Cardiac muscle cell (in vitro differentiated cells and primary cell): ENCODE data around the gene MYO3B. TPM values are rescaled to one million over a fixed set of nuclear protein-coding genes. Genes with fewer than 3 reads are reported as not detected.

Experiments used
- DNase-seq, 2 donors: peaks; one replicate each; pipeline versions ENCODE4 v3.0.0 to v3.0.0-alpha.2; 2010 to 2017; ENCODE audit warnings: low read depth in 1 of 2, low spot score in 1 of 2
- H3K27ac ChIP-seq: fragments of 200-600 bp; sonication (generic); 2 replicates; pipeline ENCODE4 v1.5.1; 2016
- H3K27me3 ChIP-seq: fragments of 200-600 bp; sonication (generic); 2 replicates; pipeline ENCODE4 v1.6.0; 2016; ENCODE audit warnings: control low read depth
- H3K36me3 ChIP-seq: fragments of 200-600 bp; sonication (generic); 2 replicates; pipeline ENCODE4 v1.5.1; 2016; ENCODE audit warnings: control low read depth
- H3K4me1 ChIP-seq: fragments of 200-600 bp; sonication (generic); 2 replicates; pipeline ENCODE4 v1.8.1; 2017; ENCODE audit warnings: low read depth, mild to moderate bottlenecking, mixed run types
- H3K4me3 ChIP-seq: fragments of 200-600 bp; sonication (generic); 2 replicates; pipeline ENCODE4 v1.5.1; 2016; ENCODE audit warnings: mild to moderate bottlenecking
- H3K9me3 ChIP-seq: fragments of 200-600 bp; sonication (generic); 2 replicates; pipeline ENCODE4 v1.5.1; 2017; ENCODE audit warnings: low read depth, mild to moderate bottlenecking, control low read depth
- CTCF ChIP-seq: IDR thresholded peaks from 2 replicates; pipeline ENCODE4 v1.5.1; 2012; ENCODE audit warnings: low read depth, mild to moderate bottlenecking, low read length
- polyA plus RNA-seq: library from polyadenylated mRNA; unstranded; fragments of >200 nt; fragmentation: Nextera tagmentation; extraction: Ambion mirVana; gene quantifications from 2 replicates; pipeline ENCODE4 v1.2.1, GENCODE V29; 2016
- total RNA-seq: library from RNA; depleted of rRNA; stranded (reverse); fragments of >200 nt; gene quantifications from 2 replicates; pipeline ENCODE4 v1.2.3, GENCODE V29; 2016

Gene MYO3B
- total and polyA plus RNA-seq, 2 experiments from 2014 or later, result not detected

GRCh38 chr2:170512266-170512665 is 334.3 kb downstream of the MYO3B start:
- H3K27me3 ChIP-seq, result no peaks in the 10 kb centered on the region
- no peak for TF ChIP-seq CTCF
- no peak overlapping the region for H3K27ac ChIP-seq
- H3K36me3 ChIP-seq, result no peaks in the 10 kb centered on the region
- no peak overlapping the region for H3K4me3 ChIP-seq
- DNase-seq, result no peak
- no peaks in the 10 kb centered on the region for H3K9me3 ChIP-seq
- peaks cover 2% of the 10 kb centered on the region for H3K4me1 ChIP-seq

- no peaks in the 10 kb centered on the region for H3K36me3 ChIP-seq
- no peak for TF ChIP-seq CTCF
- H3K27ac ChIP-seq, result no peak overlapping the region
- H3K4me1 ChIP-seq, result peaks cover 8% of the 10 kb centered on the region
- H3K4me3 ChIP-seq, result no peak overlapping the region
- DNase-seq, result no peak
- no peaks in the 10 kb centered on the region for H3K27me3 ChIP-seq
- H3K9me3 ChIP-seq, result no peaks in the 10 kb centered on the region
Measured at GRCh38 chr2:170514140-170514539, 336.2 kb downstream of the MYO3B start.

- TF ChIP-seq CTCF, result no peak
- Histone ChIP-seq H3K27ac (no peak overlapping the region), H3K4me3 (no peak overlapping the region), H3K36me3 (no peaks in the 10 kb centered on the region), H3K4me1 (peaks cover 8% of the 10 kb centered on the region), H3K9me3 (no peaks in the 10 kb centered on the region), H3K27me3 (no peaks in the 10 kb centered on the region)
- DNase-seq, result no peak
Measured at GRCh38 chr2:170517538-170517937, 339.6 kb downstream of the MYO3B start.

- no peak for TF ChIP-seq CTCF
- Histone ChIP-seq H3K27ac (no peak overlapping the region), H3K4me3 (no peak overlapping the region), H3K9me3 (no peaks in the 10 kb centered on the region), H3K36me3 (no peaks in the 10 kb centered on the region), H3K4me1 (peaks cover 8% of the 10 kb centered on the region), H3K27me3 (no peaks in the 10 kb centered on the region)
- DNase-seq, result no peak
Measured at GRCh38 chr2:170518911-170519310, 341.0 kb downstream of the MYO3B start.

GRCh38 chr2:170521299-170521698 is 343.4 kb downstream of the MYO3B start:
- H3K27me3 ChIP-seq, result no peaks in the 10 kb centered on the region
- no peak for TF ChIP-seq CTCF
- no peak overlapping the region for H3K27ac ChIP-seq
- H3K9me3 ChIP-seq, result no peaks in the 10 kb centered on the region
- no peak overlapping the region for H3K4me3 ChIP-seq
- no peaks in the 10 kb centered on the region for H3K36me3 ChIP-seq
- DNase-seq, result no peak
- peaks cover 8% of the 10 kb centered on the region for H3K4me1 ChIP-seq

- Histone ChIP-seq H3K36me3 (no peaks in the 10 kb centered on the region), H3K27me3 (no peaks in the 10 kb centered on the region), H3K27ac (no peak overlapping the region), H3K9me3 (no peaks in the 10 kb centered on the region), H3K4me3 (no peak overlapping the region), H3K4me1 (no peaks in the 10 kb centered on the region)
- DNase-seq, result no peak
- TF ChIP-seq CTCF, result no peak
Measured at GRCh38 chr2:170523506-170523905, 345.6 kb downstream of the MYO3B start.
